ENCODE results near the gene INAFM1. TPM values are rescaled to one million over a fixed set of nuclear protein-coding genes. Genes with fewer than 3 reads are reported as not detected.

Gene INAFM1
- total and polyA plus RNA-seq, 9 of the 15 experiments (the other 6 are each of a cell fraction or from before 2014, with no cell fraction given) = 0.71 to 30.9 (median 3.1) TPM

DNA sequence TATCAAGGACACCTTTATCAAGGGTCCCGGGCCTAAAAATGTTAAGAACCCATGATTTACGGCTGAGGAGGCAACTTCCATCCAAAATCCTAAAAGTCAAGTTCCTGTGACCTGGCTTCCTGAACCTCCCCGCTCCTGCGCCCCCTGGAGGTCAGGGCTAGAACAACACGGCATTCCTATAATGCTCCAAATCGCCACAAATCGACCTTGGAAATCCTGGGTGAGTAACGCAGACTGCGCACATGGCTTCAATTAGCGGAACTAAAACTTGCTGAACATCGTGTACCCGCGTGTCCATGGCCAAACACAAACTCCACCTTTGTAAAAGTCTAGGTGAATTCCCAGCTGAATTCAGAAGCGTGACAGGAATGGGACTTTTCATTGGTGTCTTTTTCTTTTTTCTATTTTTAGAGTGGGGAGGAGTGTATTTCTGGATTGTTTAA lies 30.6 kb downstream of the INAFM1 start (continued):
- TF ChIP-seq, protein P1, sequence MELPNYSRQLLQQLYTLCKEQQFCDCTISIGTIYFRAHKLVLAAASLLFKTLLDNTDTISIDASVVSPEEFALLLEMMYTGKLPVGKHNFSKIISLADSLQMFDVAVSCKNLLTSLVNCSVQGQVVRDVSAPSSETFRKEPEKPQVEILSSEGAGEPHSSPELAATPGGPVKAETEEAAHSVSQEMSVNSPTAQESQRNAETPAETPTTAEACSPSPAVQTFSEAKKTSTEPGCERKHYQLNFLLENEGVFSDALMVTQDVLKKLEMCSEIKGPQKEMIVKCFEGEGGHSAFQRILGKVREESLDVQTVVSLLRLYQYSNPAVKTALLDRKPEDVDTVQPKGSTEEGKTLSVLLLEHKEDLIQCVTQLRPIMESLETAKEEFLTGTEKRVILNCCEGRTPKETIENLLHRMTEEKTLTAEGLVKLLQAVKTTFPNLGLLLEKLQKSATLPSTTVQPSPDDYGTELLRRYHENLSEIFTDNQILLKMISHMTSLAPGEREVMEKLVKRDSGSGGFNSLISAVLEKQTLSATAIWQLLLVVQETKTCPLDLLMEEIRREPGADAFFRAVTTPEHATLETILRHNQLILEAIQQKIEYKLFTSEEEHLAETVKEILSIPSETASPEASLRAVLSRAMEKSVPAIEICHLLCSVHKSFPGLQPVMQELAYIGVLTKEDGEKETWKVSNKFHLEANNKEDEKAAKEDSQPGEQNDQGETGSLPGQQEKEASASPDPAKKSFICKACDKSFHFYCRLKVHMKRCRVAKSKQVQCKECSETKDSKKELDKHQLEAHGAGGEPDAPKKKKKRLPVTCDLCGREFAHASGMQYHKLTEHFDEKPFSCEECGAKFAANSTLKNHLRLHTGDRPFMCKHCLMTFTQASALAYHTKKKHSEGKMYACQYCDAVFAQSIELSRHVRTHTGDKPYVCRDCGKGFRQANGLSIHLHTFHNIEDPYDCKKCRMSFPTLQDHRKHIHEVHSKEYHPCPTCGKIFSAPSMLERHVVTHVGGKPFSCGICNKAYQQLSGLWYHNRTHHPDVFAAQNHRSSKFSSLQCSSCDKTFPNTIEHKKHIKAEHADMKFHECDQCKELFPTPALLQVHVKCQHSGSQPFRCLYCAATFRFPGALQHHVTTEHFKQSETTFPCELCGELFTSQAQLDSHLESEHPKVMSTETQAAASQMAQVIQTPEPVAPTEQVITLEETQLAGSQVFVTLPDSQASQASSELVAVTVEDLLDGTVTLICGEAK (IDR thresholded peaks at IDR 0.05) = no peak; the same call in 1 of the 2 replicates
- TF ChIP-seq, protein P1 (CRISPR knock-in tag; IDR thresholded peaks at IDR 0.05) = no peak
- TF ChIP-seq ZFPM2 (CRISPR knock-in tag; IDR thresholded peaks at IDR 0.05) (no peak), ATF7 (IDR thresholded peaks at IDR 0.05) (0 out of 2 replicates have a peak, but pooled peaks have one; percentile 35), ZNF668 (CRISPR knock-in tag; IDR thresholded peaks at IDR 0.05) (no peak), MBD1 (CRISPR knock-in tag; IDR thresholded peaks at IDR 0.05) (0 out of 2 replicates have a peak, but pooled peaks have one; percentile 30), HOXB6 (CRISPR knock-in tag; IDR thresholded peaks at IDR 0.05; ENCODE audit: borderline replicate concordance) (no peak), XRCC3 (IDR thresholded peaks at IDR 0.05) (no peak), FOSL1 (tag; conservative IDR thresholded peaks at IDR 0.05) (no peak; the same call in 1 of the 2 replicates), COPS2 (conservative IDR thresholded peaks at IDR 0.05) (no peak), ZNF584 (CRISPR knock-in tag; IDR thresholded peaks at IDR 0.05; ENCODE audit: low read depth) (no peak), PHB2 (IDR thresholded peaks at IDR 0.05; ENCODE audit: low read depth) (no peak), MEIS2 (IDR thresholded peaks at IDR 0.05; ENCODE audit: partially characterized antibody) (peak; percentile 23), CREM (IDR thresholded peaks at IDR 0.05; ENCODE audit: low read depth) (peak; percentile 58), CBX8 (IDR thresholded peaks at IDR 0.05; ENCODE audit: borderline replicate concordance, extremely low read depth, low read depth, low read length, poor library complexity, severe bottlenecking) (no peak), GABPB1 (CRISPR knock-in tag; IDR thresholded peaks at IDR 0.05) (peak; percentile 22; the same call in 1 of the 2 replicates)
- TF ChIP-seq, protein P2, sequence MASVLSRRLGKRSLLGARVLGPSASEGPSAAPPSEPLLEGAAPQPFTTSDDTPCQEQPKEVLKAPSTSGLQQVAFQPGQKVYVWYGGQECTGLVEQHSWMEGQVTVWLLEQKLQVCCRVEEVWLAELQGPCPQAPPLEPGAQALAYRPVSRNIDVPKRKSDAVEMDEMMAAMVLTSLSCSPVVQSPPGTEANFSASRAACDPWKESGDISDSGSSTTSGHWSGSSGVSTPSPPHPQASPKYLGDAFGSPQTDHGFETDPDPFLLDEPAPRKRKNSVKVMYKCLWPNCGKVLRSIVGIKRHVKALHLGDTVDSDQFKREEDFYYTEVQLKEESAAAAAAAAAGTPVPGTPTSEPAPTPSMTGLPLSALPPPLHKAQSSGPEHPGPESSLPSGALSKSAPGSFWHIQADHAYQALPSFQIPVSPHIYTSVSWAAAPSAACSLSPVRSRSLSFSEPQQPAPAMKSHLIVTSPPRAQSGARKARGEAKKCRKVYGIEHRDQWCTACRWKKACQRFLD (CRISPR knock-in tag; IDR thresholded peaks at IDR 0.05) = no peak

All from K562 (cell line).